ENCODE data around the gene PVALB. TPM values are rescaled to one million over a fixed set of nuclear protein-coding genes. Genes with fewer than 3 reads are reported as not detected.

Gene PVALB, protein sequence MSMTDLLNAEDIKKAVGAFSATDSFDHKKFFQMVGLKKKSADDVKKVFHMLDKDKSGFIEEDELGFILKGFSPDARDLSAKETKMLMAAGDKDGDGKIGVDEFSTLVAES
- not detected for total RNA-seq

DNA sequence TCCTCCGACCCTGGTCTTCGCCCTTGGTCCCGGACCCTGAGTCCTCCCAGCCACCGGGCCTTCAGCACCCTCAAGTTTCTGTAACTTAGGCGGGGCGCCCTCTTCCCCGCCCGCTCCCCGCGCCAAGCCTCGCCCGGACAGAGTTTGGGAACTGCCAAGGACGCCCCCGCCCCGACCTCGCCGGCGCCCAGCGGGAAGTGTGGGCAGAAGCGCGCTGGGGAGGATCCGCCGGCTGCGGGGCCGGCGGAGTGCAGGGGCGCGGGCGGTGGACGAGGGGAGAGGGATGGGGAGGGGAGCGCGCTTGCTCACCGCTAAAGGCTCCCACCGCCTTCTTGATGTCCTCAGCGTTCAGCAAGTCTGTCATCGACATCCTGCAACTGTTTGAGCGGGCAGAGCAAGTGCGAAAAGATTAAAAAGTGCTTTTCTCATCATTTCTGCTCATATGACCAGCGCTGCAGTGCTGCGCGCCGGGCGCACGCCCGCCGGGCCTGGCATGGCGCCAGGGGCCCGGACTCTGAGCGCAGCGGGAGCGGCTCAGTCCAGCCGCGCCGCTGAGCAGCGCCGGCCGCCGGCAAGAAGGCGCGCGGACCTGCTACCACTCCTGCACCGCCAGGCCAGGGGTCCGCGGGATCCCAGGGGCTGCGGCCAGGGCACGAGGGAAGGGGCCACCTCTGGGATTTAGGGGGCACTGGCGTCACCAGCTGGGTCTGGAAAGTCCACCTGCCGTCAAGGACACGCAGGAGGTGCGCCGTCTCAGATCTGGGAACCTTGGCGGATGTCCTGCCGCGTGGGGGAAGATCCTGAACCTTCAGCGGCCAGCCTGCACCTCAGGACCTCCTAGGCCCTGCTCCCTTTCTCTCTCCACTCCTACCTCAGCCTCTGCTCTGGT is at the start of gene PVALB:
TSS of gene PVALB (minus strand) at position 400 of the 889 bp plus-strand sequence. CDS start at position 370, 30 bp downstream.
- FAIRE-seq (no peak), DNase-seq (ENCODE audit: low spot score in 2 of 2) (peak; percentile 68 to 84)

DNA sequence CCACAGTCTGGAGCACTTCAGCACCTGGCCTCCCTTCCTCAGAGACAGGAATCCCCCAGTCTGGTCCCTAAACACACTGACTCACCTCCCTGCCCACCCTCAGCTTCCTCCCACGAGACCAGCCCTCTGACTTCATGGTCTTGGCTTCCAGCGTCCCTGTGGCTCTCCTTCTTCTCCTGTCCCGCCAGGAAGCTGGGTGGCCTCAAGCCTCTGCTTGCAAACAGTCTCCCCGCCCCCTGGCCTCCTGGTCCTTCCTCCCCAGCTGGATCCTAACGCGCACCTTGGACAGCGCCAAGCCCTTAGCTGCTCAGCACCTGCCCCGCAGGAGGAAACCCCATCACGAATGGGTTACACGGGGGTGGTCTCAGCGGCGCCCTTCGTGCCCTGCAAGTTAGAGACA is 48.5 kb upstream of the PVALB start:
- FAIRE-seq (no peak), DNase-seq (ENCODE audit: low spot score in 2 of 2) (no peak)

DNA sequence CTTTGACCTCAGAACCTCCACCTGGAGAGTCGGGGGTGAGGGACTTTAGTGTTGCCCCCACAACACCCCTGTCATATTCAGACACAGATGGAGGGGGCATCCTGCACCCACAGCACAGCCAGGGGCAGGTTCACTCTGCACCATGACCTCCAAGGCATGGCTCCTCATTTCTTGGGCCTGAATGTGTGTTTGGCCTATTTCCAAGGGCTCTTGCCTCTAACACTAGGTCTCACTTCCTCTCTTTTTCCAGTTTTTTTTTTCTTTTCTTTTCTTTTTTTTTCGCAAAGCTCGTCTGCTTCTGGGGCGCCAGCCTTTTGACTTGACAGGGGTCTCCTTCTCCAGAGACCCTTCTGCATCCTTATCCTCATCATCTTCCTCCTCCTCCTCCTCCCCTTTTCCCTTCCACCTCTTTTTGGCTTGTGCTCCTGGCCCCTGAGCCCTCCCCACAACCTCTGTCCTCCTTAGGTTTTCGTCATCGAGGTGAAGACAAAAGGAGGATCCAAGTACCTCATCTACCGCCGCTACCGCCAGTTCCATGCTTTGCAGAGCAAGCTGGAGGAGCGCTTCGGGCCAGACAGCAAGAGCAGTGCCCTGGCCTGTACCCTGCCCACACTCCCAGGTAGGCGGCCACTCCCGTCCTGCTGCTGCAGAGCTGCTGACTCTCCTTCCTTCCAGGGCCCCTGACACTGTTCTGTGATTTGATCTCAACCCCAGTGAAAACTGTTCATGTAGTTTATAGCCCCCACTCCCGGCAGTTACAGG is 47.8 kb upstream of the PVALB start:
- DNase-seq (ENCODE audit: low spot score in 2 of 2) (no peak), FAIRE-seq (no peak)

DNA sequence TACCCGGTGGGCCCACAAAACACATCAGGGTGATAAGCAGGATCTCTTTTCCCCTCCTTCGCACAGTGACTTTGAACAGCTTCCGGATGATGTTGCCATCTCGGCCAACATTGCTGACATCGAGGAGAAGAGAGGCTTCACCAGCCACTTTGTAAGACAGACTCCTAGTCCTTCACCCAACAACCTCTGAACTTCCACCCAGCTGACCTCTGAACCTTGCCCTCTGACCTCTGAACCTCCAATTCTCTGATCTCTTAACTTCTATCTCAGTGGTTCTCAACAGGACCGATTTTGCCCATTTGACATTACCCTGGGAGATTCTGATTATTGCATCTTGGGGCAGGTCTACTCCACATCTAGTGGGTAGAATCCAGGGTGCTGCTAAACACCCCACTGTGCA is 47.1 kb upstream of the PVALB start:
- no peak for FAIRE-seq
- DNase-seq (ENCODE audit: low spot score in 2 of 2), result no peak

DNA sequence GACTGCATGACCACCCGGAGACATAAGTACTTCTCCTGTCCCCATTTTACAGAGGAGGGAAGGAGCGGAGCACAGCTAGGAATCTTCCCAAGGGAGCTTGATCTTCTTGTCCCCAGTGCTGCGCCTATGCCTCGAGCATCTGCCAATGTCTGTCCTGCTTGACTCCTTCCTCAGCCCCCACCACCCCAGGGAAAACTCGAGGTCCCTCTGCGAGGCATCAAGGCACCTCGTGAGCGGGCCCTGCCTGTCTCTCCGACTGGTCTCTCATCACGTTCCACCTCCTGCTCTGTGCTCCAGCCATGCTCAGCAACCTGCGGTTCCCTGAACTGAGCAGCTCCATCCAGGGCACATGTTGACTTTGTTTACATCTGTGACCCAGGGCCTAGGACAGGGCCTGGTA is 46.4 kb upstream of the PVALB start:
- no peak for DNase-seq (ENCODE audit: low spot score in 2 of 2)
- no peak for FAIRE-seq

DNA sequence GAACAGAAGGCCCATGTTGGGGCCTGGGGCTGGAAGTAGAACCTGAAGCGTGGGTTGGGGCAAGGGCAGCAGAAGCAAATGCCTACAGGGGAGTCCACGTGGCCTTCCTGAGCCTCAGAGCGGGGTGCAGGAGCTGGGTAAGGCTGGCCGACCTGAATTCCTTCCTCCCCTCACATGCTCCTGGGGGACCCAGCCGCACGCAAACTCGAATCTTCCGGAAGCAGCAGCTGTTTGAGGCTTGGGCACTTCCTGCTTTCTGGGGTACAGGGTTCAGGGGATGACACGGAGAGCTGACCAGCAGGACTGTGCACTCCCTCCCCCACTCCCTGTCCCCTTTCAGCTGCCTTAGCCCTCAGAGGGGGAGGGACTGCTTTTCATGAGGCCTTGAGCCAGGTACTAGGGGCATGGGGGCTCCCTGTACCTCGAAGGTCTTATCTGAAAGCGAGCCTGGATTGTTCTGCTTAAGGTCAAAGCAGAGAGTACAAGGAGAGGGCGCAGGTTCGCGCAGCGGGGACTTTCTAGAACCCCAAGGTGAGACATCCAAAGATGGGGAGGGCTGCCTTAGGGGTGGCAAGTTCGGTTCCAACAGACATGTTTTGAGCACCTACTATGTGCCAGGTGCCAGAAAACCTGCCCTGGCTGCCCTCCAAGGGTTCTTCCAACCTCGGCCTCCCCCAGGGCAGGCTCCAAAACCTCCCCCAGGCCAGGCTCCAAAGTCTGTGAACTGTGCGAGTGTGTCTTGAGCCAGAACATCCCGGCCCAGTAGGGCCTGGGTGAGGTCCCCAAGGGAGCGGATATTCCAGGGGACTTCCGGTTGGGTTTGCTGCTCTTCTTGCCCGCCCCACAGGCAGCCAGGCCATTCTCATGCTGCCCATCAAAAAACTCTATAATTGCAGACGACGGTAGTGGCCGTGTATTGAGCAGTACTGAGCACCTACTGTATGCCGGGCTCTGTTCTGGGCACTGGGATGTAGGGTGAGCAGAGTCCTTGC is 45.7 kb upstream of the PVALB start:
- FAIRE-seq (no peak), DNase-seq (ENCODE audit: low spot score in 2 of 2) (no peak)

DNA sequence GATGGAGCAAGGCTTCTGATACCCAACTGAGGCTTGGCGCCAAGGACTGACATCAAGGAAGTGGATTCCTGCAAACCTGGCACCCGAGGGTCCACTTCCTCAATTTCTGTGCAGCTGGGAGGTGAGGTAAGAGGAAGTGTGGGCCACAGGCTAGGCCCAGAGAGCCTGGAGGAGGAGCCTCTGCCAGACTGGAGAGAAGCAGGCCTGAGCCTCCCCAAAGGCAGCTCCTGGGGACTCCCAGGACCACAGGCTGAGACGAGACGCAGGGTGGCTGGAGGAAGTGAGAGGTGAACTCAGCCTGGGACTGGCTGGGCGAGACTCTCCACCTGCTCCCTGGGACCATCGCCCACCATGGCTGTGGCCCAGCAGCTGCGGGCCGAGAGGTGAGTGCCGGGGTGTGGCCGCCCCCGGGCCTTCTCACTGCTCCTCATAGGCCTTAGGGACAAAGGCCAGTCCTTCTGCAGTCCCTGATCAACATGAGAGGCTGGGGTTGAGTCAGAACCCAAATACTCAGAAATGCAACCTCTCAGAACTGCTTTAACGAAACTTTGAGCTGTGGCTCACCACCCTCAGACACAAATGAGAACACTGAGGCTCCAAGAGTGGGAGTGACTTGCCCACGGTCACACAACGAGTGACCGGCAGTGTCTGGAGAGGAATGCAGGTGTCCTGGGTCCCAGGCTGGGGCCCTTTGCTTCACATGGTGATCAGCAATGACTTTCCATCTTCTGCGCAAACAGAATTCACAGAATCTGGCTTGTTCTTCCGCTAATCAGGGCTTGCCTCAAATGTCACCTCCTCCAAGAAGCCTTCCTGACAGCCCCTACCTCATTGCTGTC is 44.2 kb upstream of the PVALB start, which contains the start of gene NCF4:
TSS of gene NCF4 (plus strand) at position 186 of the 839 bp plus-strand sequence. CDS start at position 352, 166 bp downstream.
- FAIRE-seq, result no peak

DNA sequence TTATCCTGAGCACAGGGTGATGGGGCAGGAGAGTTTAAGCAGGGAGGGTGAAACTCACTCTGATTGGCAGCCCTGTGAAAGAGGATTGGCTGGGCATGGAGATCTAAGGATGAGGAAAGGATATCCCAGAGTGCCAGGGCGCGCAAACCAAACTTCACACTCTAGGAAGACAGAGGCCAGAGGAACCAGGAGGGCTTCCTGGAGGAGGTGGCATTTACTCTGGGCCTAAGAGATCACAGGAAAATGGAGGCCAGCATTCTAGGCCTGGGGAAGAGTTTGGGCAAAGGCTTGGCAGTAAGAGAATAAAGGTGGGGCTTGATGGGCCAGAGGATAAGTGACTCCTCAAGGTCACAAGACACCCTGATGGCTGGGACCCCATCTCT is 43.6 kb upstream of the PVALB start:
- FAIRE-seq, result no peak
- no peak for DNase-seq (ENCODE audit: low spot score in 2 of 2)

More for the DNA sequence above, 44.2 kb upstream of the PVALB start, which contains the start of gene NCF4:
- DNase-seq (ENCODE audit: low spot score in 2 of 2), result no peak

DNA sequence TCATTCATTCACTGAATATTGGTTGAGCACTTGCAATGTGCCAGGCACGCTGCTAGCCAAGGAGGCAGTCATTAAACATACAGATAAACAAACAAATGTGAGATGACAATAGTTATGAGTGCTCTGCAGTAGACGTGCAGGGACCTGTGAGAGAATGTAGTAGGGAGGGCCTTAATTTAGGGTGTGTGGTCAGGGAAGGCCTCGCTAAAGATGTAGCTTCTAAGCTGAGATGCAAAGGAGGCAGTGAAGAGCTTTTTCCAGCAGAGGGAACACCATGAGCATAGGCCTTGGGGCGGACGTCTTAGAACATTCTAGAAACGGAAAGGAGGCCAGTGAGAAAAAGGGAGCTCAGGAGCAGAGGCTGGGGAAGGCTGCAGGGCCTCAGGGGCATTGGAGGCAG is 43.2 kb upstream of the PVALB start:
- FAIRE-seq (no peak), DNase-seq (ENCODE audit: low spot score in 2 of 2) (no peak)

DNA sequence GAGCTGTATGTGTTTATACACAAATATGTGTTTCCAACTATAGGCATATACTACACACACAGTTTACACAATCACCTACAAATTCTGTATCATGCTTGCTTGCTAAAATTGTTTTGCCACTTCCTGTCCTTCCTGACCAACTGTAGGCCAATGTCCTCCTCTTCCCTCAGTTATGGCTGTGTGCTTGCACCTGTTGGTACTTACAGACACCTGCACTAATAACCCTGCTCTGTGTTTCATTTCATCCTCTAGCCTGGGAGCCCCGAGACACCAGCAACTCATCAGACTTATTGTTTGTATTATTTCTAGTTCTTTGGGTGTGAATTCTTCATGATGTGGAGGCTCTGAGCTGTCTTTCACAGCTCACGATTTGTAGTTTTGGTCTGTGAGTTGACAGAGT is 42.1 kb upstream of the PVALB start:
- no peak for FAIRE-seq

DNA sequence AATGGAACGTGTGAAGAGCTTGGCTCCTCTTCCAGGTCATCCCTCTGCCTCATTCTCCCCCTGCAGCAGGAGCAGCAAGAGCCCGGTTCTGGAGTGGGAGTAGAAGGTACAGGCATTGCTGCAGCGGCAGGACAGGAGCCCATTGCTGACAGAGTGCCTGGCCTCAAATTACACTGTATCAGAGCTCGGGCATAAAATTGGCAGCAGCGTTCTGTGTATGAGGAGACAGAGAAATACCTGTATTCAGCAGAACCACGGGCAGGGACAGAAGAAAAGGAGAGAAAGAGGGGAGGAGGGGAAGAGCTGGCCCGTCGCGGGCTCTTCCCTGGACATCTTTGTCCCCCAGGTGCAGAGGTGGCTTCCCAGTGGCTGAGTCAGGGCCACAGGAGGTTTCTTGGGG is 41.3 kb upstream of the PVALB start:
- no peak for DNase-seq (ENCODE audit: low spot score in 2 of 2)
- no peak for FAIRE-seq

More for the DNA sequence above, 42.1 kb upstream of the PVALB start:
- DNase-seq (ENCODE audit: low spot score in 2 of 2), result no peak

DNA sequence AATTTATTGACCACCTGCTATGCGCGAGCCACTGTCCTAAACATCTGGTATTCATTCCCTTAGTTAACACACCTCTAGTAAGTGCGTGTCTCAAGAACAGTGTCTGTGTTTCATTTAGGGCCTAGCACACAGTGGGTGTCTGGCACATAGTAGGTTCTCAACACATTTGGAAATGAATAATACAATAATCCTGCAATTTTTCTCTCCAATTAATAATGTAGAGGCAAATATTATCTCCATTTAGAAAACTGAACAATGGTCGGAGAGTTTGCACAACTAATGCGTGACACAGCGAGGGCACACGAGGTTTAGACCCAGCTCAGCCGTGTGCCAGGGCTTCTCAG is 39.9 kb upstream of the PVALB start:
- DNase-seq (ENCODE audit: low spot score in 2 of 2), result no peak

DNA sequence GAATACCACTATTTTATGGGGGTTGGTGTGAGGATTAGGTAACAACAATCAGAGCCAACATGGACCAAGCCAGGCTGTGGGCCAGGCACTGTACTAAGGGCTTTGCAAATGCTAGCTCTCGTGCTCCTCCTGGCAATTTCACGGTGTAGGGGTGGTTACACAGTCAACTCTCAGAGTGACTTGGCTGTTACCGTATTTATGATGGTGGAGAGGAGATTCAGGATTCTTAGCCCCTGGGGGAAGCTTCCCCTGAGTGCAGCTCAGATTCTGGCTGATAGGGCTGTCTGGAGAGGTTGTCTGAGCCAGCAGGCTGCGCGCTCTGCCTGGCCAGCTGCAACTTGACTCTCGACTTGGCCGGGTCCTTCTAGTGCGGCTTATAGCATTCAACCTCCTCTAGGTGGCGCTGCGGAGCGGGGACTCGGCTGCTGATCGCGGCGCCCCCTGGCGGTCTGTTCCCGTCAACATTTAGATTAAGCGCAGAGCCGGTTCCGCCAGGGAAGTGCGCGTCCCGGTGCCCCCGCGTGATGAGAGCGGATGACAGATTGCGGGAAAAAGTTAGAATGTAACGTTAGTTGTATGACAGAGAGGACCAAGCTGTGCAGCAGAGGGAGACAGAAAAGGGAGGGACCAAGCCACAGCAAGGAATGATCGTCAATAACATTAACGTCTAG is 39.4 kb upstream of the PVALB start:
- FAIRE-seq, result no peak
- DNase-seq (ENCODE audit: low spot score in 2 of 2), result peak; percentile 65 to 86

More for the DNA sequence above, 39.9 kb upstream of the PVALB start:
- FAIRE-seq, result no peak

DNA sequence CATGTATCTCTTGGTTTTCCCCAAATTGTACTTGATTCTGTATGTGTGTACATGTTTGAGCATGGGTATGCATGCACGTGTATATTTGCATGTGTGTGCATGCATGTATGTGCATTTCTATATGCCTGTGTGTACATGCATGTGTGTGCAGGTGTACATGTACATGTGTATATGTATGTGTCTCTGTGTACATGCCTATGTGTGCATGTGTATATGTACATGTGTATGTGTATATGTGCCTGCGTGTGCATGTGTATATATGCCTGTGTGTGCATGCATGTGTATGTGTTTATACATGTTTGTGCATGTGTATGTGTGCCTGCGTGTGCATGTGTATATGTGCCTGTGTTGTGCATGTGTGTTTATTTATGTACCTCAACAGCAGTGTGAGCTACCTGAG is 38.6 kb upstream of the PVALB start:
- DNase-seq (ENCODE audit: low spot score in 2 of 2) (no peak), FAIRE-seq (no peak)

DNA sequence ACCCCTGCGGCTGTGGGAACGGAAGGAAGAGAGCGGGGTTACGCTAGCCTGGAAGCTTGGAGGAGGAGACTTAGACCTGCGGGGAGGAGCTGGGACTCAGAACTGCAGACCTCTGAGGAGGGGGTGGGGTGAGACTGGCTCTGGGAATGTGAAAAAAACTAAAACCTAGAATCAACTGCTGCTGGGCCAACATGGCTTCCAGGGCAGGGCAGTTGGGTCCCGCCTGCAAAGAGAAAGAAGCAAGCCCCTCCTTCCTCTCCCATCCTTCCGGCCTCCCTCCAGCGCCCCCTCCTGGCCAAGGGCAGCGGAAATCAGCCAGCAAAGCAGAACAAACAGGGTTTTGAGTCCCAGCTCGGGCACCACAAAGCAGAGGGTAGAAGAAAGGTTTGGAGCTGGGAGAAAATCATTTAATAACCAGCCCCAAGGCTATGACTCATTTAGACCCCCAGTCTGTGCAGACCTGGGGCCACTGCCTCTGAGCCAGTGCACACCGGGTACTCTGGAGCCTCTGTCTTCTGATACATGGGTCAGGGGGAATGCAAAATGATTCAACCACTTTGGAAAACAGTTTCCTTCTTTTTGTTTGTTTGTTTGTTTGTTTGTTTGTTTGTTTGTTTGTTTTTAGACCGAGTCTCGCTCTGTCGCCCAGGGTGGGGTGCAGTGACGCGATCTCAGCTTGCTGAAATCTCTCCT is 36.7 kb upstream of the PVALB start:
- DNase-seq (ENCODE audit: low spot score in 2 of 2), result no peak
- FAIRE-seq, result no peak

DNA sequence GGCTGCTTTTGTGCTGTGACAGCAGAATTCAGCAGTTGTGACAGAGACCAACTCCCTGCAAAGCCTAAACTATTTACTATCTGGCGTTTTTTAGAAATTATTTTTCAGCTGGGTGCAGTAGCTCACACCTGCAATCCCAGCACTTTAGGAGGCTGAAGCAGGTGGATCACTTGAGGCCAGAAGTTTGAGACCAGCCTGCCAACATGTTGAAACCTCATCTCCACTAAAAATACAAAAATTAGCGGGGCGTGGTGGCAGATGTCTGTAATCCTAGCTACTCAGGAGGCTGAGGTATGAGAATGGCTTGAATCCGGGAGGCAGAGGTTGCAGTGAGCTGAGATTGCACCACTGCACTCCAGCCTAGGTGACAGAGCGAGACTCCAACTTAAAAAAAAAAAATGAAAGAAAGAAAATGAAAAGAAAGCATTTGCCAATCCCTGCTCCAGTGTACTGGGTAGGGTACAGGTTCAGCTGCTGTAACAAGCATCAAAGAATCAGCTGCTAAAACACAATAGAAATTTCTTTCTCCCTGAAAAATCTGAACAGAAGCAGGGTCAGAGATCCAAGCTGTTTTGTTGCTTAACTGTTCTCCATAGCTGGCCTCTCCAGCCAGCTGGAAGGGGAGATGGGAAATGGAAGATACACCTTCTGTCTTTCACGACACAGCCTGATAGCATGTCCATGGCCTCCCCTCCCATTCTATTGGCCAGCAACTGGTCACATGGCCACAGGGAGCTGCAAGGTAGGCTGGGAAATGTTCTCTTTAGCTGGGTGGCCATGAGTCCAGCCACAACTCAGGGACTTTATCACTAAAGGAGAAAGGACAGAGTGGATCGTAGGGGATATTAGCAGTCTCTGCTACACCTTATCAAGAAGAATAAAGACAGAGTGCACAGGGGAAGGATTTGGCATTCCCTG is 35.5 kb upstream of the PVALB start:
- FAIRE-seq (no peak), DNase-seq (ENCODE audit: low spot score in 2 of 2) (no peak)

DNA sequence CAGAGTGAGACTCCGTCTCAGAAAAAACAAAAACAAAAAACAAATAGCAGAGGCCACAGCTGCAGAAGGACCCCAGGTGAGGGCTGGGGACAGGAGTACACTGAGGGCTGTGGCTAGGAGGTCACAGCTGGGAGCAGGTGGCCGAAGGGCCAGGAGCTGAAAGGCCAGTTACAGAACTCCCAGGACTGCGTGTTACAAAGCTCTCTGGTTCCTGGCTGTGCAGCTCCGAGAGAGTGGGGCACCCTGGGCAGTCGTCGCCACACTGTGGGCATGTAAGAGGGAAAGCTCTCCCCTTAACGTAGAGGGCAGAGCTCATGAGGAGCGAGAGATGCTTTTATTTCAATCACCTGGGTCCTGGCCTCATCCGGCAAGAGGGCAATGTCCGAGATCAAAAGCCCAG is 33.8 kb upstream of the PVALB start:
- DNase-seq (ENCODE audit: low spot score in 2 of 2) (no peak), FAIRE-seq (no peak)
